Measurements from ENCODE around the gene GSDMA. TPM values are rescaled to one million over a fixed set of nuclear protein-coding genes. Genes with fewer than 3 reads are reported as not detected.

GSDMA gene
- total RNA-seq, 4 donors from 2014 or later: 0.11 to 0.99 (median 0.45) TPM; not detected in 1

DNA sequence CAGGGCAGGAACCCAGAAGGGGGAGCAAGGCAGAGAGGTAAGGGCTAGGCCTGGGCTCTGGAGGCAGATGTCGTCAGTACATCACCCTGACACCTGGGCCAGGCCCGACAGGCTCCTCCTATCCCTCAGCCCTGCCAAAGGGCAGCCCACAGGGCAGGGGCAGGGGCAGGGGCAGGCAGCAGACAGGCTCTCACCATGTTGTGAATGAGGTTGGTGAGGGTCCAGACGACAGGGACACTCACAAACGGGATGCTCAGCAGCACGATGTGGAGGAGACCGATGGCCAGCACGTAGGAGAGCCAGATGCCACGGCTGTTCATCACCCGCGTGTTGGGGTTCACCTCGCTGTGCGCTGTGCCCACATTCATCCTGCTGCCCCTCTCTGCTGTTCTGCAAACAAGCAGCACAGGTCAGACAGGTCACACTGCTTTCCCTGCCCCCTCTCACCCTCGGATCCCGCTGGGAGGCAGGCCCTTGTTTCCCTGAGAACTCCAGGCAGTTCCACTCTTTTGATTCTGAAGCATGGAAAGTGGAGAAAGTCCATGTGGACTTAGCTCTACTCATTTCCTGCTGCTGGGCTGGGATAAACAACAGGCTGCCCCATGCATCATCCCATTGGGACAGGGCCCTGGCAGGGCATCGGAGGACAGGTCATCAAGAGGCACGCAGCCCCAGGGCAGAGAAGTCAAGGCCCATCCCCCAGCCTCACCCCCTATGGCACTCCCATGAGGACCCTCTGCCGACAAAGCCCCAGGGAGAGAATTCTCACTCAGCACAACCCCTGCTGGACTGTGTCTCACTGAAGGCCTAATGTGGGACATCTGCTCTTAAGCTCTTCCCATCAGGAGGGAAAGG, 38.7 kb upstream of the GSDMA start:
- intact Hi-C loops (cut with DNase I): no loop called here
- Histone ChIP-seq H3K27ac (replicated peaks in 1 of 4) (no peak overlapping the region), H3K4me1 (peaks cover 33 to 46% (median 39%) of the 10 kb centered on the region in 4 donors), H3K36me3 (peaks cover 32 to 53% (median 44%) of the 10 kb centered on the region in 4 donors), H3K27me3 (no peaks in the 10 kb centered on the region), H3K9me3 (no peaks in the 10 kb centered on the region), H3K4me3 (no peak overlapping the region)
- TF ChIP-seq EP300 (IDR thresholded peaks at IDR 0.05): no peak
- no peak for TF ChIP-seq POLR2AphosphoS5 (IDR thresholded peaks at IDR 0.05)
- TF ChIP-seq, protein P1, sequence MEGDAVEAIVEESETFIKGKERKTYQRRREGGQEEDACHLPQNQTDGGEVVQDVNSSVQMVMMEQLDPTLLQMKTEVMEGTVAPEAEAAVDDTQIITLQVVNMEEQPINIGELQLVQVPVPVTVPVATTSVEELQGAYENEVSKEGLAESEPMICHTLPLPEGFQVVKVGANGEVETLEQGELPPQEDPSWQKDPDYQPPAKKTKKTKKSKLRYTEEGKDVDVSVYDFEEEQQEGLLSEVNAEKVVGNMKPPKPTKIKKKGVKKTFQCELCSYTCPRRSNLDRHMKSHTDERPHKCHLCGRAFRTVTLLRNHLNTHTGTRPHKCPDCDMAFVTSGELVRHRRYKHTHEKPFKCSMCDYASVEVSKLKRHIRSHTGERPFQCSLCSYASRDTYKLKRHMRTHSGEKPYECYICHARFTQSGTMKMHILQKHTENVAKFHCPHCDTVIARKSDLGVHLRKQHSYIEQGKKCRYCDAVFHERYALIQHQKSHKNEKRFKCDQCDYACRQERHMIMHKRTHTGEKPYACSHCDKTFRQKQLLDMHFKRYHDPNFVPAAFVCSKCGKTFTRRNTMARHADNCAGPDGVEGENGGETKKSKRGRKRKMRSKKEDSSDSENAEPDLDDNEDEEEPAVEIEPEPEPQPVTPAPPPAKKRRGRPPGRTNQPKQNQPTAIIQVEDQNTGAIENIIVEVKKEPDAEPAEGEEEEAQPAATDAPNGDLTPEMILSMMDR (IDR thresholded peaks at IDR 0.05): no peak
- TF ChIP-seq POLR2A (IDR thresholded peaks at IDR 0.05; ENCODE audit: low read depth): no peak
- no peak for DNase-seq (ENCODE audit: extremely low spot score)
- WGBS: 64% methylated on average over 15 of the region's 17 CpGs

DNA sequence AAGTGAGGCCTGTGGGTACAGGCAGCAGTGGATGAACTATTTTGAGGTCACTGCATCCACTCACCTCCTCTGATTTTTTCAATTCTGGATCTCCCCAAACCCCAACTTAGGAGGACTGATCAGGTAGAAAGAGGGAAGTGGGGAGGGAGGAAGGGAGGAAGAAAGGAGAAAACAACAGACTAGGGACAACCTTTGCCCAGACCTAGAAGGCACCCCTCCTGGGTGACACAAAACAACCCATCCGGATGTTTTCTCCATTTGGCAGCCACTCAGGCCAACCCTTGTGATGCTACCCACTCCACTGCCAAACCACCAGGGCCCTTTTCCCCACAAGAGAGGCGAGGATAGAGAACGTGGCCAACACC, 38.1 kb upstream of the GSDMA start:
- intact Hi-C loops (cut with DNase I): no loop called here
- no peaks in the 10 kb centered on the region for H3K27me3 ChIP-seq
- TF ChIP-seq, protein P1 (IDR thresholded peaks at IDR 0.05): no peak
- TF ChIP-seq POLR2AphosphoS5 (IDR thresholded peaks at IDR 0.05): no peak
- TF ChIP-seq POLR2A (IDR thresholded peaks at IDR 0.05; ENCODE audit: low read depth): no peak
- TF ChIP-seq EP300 (IDR thresholded peaks at IDR 0.05): no peak
- H3K4me3 ChIP-seq: no peak overlapping the region
- WGBS: 68% methylated on average over 3 of the region's 3 CpGs
- H3K36me3 ChIP-seq: peaks cover 32 to 47% (median 39%) of the 10 kb centered on the region in 4 donors
- peaks cover 39 to 52% (median 44%) of the 10 kb centered on the region in 4 donors for H3K4me1 ChIP-seq
- no peak overlapping the region for H3K27ac ChIP-seq (replicated peaks in 1 of 4)
- DNase-seq (ENCODE audit: extremely low spot score): no peak
- H3K9me3 ChIP-seq: no peaks in the 10 kb centered on the region

DNA sequence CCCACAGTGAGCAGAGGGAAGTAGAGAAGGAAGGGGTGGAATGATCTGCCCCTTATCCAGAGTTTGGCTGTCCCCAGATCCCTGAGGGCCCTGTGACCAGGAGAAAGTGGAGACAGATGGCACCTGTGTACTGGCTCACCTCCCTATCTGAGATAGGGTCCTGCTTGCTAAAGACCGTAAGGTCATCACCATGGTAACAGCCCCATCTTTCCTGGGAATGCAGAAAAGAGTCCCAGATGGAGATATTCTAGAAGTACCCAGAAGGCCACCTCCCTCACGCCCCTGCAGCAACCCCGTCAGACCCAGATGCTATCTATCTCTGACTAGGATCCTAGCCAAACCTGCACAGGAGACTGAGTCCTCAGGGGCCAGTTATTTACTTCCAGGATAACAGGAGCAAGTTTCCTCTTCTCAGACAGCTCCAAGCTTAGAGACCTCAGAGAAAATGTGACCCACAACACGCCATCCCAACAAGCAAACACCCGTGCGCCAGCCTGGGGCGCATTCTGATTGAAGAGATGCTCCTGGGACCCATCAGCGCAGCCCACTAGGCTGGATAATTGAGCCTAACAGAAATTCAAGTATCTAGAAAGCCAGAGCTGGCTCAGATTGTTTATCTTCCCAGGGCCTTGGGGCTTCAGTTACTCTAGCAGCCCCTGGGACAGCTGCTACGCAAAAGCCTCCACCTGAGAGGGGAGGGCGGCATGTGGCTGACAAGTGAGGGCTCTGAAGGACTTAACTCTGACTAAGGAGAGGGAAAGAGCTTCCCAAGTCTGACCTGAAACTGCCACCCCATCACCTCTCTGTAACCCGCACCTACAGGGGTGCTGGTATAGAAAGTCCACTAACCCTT, 37.3 kb upstream of the GSDMA start:
- H3K9me3 ChIP-seq: no peaks in the 10 kb centered on the region
- TF ChIP-seq EP300 (IDR thresholded peaks at IDR 0.05) (no peak), POLR2A (IDR thresholded peaks at IDR 0.05; ENCODE audit: low read depth) (no peak)
- WGBS: 81% methylated on average over 9 of the region's 11 CpGs
- intact Hi-C loops (cut with DNase I): loop anchor here (2.0 kb wide), 1 partner anchor 55 kb away; the partner anchor contains the start of gene PSMD3
- no peak overlapping the region for H3K27ac ChIP-seq (replicated peaks in 1 of 4)
- DNase-seq (ENCODE audit: extremely low spot score): no peak
- peaks cover 42 to 56% (median 47%) of the 10 kb centered on the region in 4 donors for H3K4me1 ChIP-seq
- no peaks in the 10 kb centered on the region for H3K27me3 ChIP-seq
- peak overlapping the region in 2 of 4 donors; percentile 80 to 91 for H3K4me3 ChIP-seq
- H3K36me3 ChIP-seq: peaks cover 25 to 39% (median 35%) of the 10 kb centered on the region in 4 donors

DNA sequence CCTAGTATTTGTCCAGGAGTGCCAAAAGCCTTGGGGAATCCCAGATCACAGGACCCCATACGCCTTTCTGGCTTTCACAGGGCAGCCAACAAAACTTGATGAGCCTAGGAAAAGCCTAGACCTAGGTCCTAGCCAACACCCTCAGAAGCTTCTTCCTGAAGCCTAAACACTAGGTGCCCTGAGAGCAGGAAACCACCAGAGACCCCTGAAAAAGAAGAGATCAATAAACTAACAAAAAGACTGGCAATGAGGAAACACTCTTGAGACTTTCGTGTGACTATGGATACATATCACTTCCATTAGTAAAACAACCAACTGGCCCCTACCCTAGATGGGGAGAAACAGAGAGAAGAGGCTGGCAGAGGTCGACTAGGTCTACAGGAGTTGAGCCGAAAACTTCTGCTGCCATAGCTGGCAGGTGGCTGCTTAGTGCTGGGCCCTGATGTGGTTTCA, 36.6 kb upstream of the GSDMA start:
- TF ChIP-seq EP300 (IDR thresholded peaks at IDR 0.05): no peak
- TF ChIP-seq POLR2A (IDR thresholded peaks at IDR 0.05; ENCODE audit: low read depth): no peak
- TF ChIP-seq, protein P1 (IDR thresholded peaks at IDR 0.05): no peak
- TF ChIP-seq POLR2AphosphoS5 (IDR thresholded peaks at IDR 0.05): no peak
- WGBS: 34% methylated on average over 4 of the region's 4 CpGs
- Histone ChIP-seq H3K9me3 (no peaks in the 10 kb centered on the region), H3K36me3 (peaks cover 22 to 32% (median 29%) of the 10 kb centered on the region in 4 donors), H3K27me3 (no peaks in the 10 kb centered on the region), H3K4me1 (peaks cover 42 to 56% (median 47%) of the 10 kb centered on the region in 4 donors), H3K4me3 (peak overlapping the region; percentile 80 to 92 (median 91)), H3K27ac (replicated peaks in 1 of 4) (peak overlapping the region; percentile 89 to 94 (median 93))
- DNase-seq (ENCODE audit: extremely low spot score): no peak
- intact Hi-C loops (cut with DNase I): loop anchor here (2.0 kb wide), 1 partner anchor 55 kb away; the partner anchor contains the start of gene PSMD3
